PFSK-1 (cell line): ENCODE measurements around the gene PLAAT3.

Experiments
- FOXP2 ChIP-seq: optimal IDR thresholded peaks from 2 replicates; pipeline ENCODE3; 2011; ENCODE audit warnings: borderline replicate concordance, control low read depth, inconsistent platforms; ENCODE audit not compliant: insufficient read depth; ENCODE audit errors: extremely low read length, extremely low read depth
- POLR2AphosphoS5 ChIP-seq: IDR thresholded peaks from 2 replicates; pipeline ENCODE4 v1.6.1; 2012; ENCODE audit warnings: low read depth, mild to moderate bottlenecking, control low read depth, low read length, moderate library complexity
- SIN3A ChIP-seq: IDR thresholded peaks from 2 replicates; pipeline ENCODE4 v1.6.1; 2012; ENCODE audit warnings: mild to moderate bottlenecking, low read length, moderate library complexity, borderline replicate concordance; ENCODE audit not compliant: insufficient read depth
- TAF1 ChIP-seq: IDR thresholded peaks from 2 replicates; pipeline ENCODE4 v1.6.1; 2012; ENCODE audit warnings: low read length, control low read depth, borderline replicate concordance; ENCODE audit not compliant: insufficient read depth
- TF ChIP-seq, protein P1 (sequence below), 2 experiments: IDR thresholded peaks; 2 replicates each; pipeline versions ENCODE4 v1.6.1 to v1.8.0; 2011 to 2012; ENCODE audit warnings: low read depth in 2 of 2, low read length in 2 of 2, control low read depth in 1 of 2, inconsistent platforms in 1 of 2, mild to moderate bottlenecking in 1 of 2, moderate library complexity in 1 of 2; ENCODE audit not compliant: insufficient read depth in 1 of 2

The PLAAT3 gene

DNA sequence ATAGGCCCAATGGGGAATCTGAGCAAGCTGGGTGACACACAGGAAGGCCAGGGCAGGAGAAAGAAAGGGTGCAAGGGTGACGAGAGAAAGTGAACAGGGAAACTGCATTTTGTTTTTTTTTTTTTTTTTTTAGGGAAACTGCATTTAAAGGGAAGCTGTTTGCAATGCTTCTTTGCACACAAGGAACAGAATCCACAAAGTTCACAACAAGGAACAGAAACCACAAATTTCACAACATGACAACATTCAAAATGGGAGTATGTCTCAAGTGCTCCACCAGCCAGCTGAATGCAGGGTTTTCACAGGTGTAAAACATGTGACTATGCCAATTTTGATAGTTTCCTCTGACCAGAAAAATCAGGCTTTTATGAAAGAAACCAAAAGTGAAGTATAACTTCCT is 6.8 kb upstream of the PLAAT3 start:
- TF ChIP-seq SIN3A (no peak), POLR2AphosphoS5 (no peak), TAF1 (no peak), FOXP2 (no peak)
- TF ChIP-seq, protein P1, sequence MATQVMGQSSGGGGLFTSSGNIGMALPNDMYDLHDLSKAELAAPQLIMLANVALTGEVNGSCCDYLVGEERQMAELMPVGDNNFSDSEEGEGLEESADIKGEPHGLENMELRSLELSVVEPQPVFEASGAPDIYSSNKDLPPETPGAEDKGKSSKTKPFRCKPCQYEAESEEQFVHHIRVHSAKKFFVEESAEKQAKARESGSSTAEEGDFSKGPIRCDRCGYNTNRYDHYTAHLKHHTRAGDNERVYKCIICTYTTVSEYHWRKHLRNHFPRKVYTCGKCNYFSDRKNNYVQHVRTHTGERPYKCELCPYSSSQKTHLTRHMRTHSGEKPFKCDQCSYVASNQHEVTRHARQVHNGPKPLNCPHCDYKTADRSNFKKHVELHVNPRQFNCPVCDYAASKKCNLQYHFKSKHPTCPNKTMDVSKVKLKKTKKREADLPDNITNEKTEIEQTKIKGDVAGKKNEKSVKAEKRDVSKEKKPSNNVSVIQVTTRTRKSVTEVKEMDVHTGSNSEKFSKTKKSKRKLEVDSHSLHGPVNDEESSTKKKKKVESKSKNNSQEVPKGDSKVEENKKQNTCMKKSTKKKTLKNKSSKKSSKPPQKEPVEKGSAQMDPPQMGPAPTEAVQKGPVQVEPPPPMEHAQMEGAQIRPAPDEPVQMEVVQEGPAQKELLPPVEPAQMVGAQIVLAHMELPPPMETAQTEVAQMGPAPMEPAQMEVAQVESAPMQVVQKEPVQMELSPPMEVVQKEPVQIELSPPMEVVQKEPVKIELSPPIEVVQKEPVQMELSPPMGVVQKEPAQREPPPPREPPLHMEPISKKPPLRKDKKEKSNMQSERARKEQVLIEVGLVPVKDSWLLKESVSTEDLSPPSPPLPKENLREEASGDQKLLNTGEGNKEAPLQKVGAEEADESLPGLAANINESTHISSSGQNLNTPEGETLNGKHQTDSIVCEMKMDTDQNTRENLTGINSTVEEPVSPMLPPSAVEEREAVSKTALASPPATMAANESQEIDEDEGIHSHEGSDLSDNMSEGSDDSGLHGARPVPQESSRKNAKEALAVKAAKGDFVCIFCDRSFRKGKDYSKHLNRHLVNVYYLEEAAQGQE (IDR thresholded peaks at IDR 0.05; ENCODE audit: insufficient read depth in 1 of 2, low read depth in 2 of 2, low read length in 2 of 2), result no peak

GRCh38 chr11:63619967-63620366 is 5.7 kb upstream of the PLAAT3 start:
- TF ChIP-seq SIN3A (no peak), TAF1 (no peak), POLR2AphosphoS5 (no peak), FOXP2 (no peak)
- TF ChIP-seq, protein P1 (IDR thresholded peaks at IDR 0.05; ENCODE audit: insufficient read depth in 1 of 2, low read depth in 2 of 2, low read length in 2 of 2), result no peak

DNA sequence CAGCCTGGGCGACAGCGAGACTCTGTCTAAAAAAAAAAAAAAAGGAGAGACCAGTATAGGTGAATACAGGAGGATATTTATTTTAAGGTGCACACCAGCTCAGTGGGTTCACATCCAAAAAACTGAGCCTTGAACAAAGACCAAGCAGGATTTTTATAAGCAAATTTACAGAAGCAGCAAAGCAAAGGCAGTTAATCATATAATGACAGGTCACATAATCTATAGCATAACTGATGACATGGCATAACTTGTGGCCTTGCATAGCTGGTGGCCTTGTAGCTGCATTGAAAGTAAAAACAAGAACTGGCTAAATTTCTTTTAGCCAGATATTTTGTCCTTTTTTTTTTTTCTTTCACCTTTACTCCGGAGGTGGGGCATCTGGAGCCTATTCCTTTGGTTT is 2.7 kb upstream of the PLAAT3 start:
- TF ChIP-seq FOXP2, result no peak

- TF ChIP-seq FOXP2 (no peak), TAF1 (no peak), SIN3A (no peak), POLR2AphosphoS5 (no peak)
- TF ChIP-seq, protein P1 (IDR thresholded peaks at IDR 0.05; ENCODE audit: insufficient read depth in 1 of 2, low read depth in 2 of 2, low read length in 2 of 2), result no peak
Observed at GRCh38 chr11:63613517-63614135, 607 bp downstream of the PLAAT3 start.

GRCh38 chr11:63612181-63612580 is 2.1 kb downstream of the PLAAT3 start:
- TF ChIP-seq POLR2AphosphoS5 (no peak), SIN3A (no peak), TAF1 (no peak), FOXP2 (no peak)
- TF ChIP-seq, protein P1 (IDR thresholded peaks at IDR 0.05; ENCODE audit: insufficient read depth in 1 of 2, low read depth in 2 of 2, low read length in 2 of 2), result no peak
